Smooth muscle cell (in vitro differentiated cells): Measurements from ENCODE around the gene PPP6R2. TPM values are rescaled to one million over a fixed set of nuclear protein-coding genes. Genes with fewer than 3 reads are reported as not detected.

Experiments used
- DNase-seq: peaks from one replicate; lab custom pipeline; 2025; ENCODE audit not compliant: unreplicated experiment; lab: John Stamatoyannopoulos, UW
- H2AFZ ChIP-seq: fragments of 200-600 bp; sonication (generic); 2 replicates; pipeline ENCODE4 v1.6.0; 2016; ENCODE audit warnings: antibody characterized with exemption, low read depth, mild to moderate bottlenecking
- H3F3A ChIP-seq: fragments of 200-600 bp; sonication (generic); 2 replicates; pipeline ENCODE4 v1.6.0; 2017; ENCODE audit warnings: antibody characterized with exemption, low read depth
- H3K27ac ChIP-seq: fragments of 200-600 bp; sonication (generic); 2 replicates; pipeline ENCODE4 v1.5.1; 2016; ENCODE audit warnings: low read depth, mild to moderate bottlenecking
- H3K27me3 ChIP-seq: fragments of 200-600 bp; sonication (generic); 2 replicates; pipeline ENCODE4 v1.6.1; 2016; ENCODE audit warnings: low read depth, mild to moderate bottlenecking
- H3K36me3 ChIP-seq: fragments of 200-600 bp; sonication (generic); 2 replicates; pipeline ENCODE4 v1.5.1; 2016; ENCODE audit warnings: low read depth
- H3K4me1 ChIP-seq: fragments of 200-600 bp; sonication (generic); 2 replicates; pipeline ENCODE4 v1.5.1; 2016; ENCODE audit warnings: low read depth
- H3K4me2 ChIP-seq: fragments of 200-600 bp; sonication (generic); 2 replicates; pipeline ENCODE4 v1.6.0; 2016; ENCODE audit warnings: mild to moderate bottlenecking
- H3K4me3 ChIP-seq: fragments of 200-600 bp; sonication (generic); 2 replicates; pipeline ENCODE4 v1.5.1; 2016; ENCODE audit warnings: mild to moderate bottlenecking
- H3K79me2 ChIP-seq: fragments of 200-600 bp; sonication (generic); 2 replicates; pipeline ENCODE4 v1.6.0; 2016; ENCODE audit warnings: low read depth, mild to moderate bottlenecking
- H3K9ac ChIP-seq: fragments of 200-600 bp; sonication (generic); 2 replicates; pipeline ENCODE4 v1.6.0; 2016; ENCODE audit warnings: low read depth
- H3K9me3 ChIP-seq: fragments of 200-600 bp; sonication (generic); replicated peaks from 2 replicates; pipeline ENCODE4 v1.5.1; 2016; ENCODE audit warnings: low read depth
- H4K20me1 ChIP-seq: fragments of 200-600 bp; sonication (generic); 2 replicates; pipeline ENCODE4 v1.6.0; 2016; ENCODE audit warnings: low read depth
- CTCF ChIP-seq: fragments of 200-600 bp; sonication (generic); IDR thresholded peaks from 2 replicates; pipeline ENCODE4 v1.5.1; 2017; ENCODE audit warnings: borderline replicate concordance, mild to moderate bottlenecking, antibody characterized with exemption; ENCODE audit not compliant: insufficient read depth, poor library complexity, severe bottlenecking
- WGBS: methylation state at CpG from one replicate; pipeline ENCODE4 v1.1.7; 2016; ENCODE audit warnings: low lambda C conversion rate; 5-methylcytosine and 5-hydroxymethylcytosine counted together
- polyA plus RNA-seq: library from polyadenylated mRNA; unstranded; fragments of >200 nt; fragmentation: Nextera tagmentation; extraction: Ambion mirVana; gene quantifications from 2 replicates; pipeline ENCODE4 v1.2.1, GENCODE V29; 2016
- total RNA-seq: library from RNA; depleted of rRNA; stranded (reverse); fragments of >200 nt; gene quantifications from 2 replicates; pipeline ENCODE4 v1.2.3, GENCODE V29; 2014

PPP6R2 gene
- total and polyA plus RNA-seq, 2 experiments from 2014 or later, result 24.6 to 36.3 TPM

GRCh38 chr22:50489363-50490243, 146.5 kb downstream of the PPP6R2 start:
- no peak overlapping the region for H2AFZ ChIP-seq
- no peak for TF ChIP-seq CTCF
- H3K27me3 ChIP-seq, result no peaks in the 10 kb centered on the region
- no peaks in the 10 kb centered on the region for H3K9me3 ChIP-seq
- H3K4me1 ChIP-seq, result no peaks in the 10 kb centered on the region
- no peak for DNase-seq
- H4K20me1 ChIP-seq, result no peaks in the 10 kb centered on the region
- no peaks in the 10 kb centered on the region for H3K79me2 ChIP-seq
- no peaks in the 10 kb centered on the region for H3F3A ChIP-seq
- H3K4me2 ChIP-seq, result no peak overlapping the region
- H3K4me3 ChIP-seq, result no peak overlapping the region
- no peaks in the 10 kb centered on the region for H3K36me3 ChIP-seq
- WGBS, result 90% methylated on average over 30 of the region's 31 CpGs
- H3K9ac ChIP-seq, result no peak overlapping the region
- no peak overlapping the region for H3K27ac ChIP-seq

GRCh38 chr22:50490531-50491308, 147.6 kb downstream of the PPP6R2 start:
- Histone ChIP-seq H3K79me2 (no peaks in the 10 kb centered on the region), H3K4me3 (no peak overlapping the region), H4K20me1 (no peaks in the 10 kb centered on the region), H3F3A (no peaks in the 10 kb centered on the region), H3K9me3 (no peaks in the 10 kb centered on the region), H2AFZ (no peak overlapping the region), H3K36me3 (no peaks in the 10 kb centered on the region), H3K9ac (no peak overlapping the region), H3K4me2 (no peak overlapping the region), H3K27ac (no peak overlapping the region), H3K4me1 (no peaks in the 10 kb centered on the region), H3K27me3 (no peaks in the 10 kb centered on the region)
- WGBS, result 91% methylated on average over 27 of the region's 27 CpGs
- DNase-seq, result no peak
- TF ChIP-seq CTCF, result no peak

Other genes with a start within 250 kb of the PPP6R2 start
- 5.1 TPM in 2 replicates for gene PANX2, start 172.6 kb upstream of the PPP6R2 start, total RNA-seq
- gene PANX2, start 172.6 kb upstream of the PPP6R2 start, polyA plus RNA-seq, result 2.5 and 2.9 TPM in 2 replicates
- gene TRABD, start 157.4 kb upstream of the PPP6R2 start, total RNA-seq, result 14.0 and 17.8 TPM in 2 replicates
- gene TRABD, start 157.4 kb upstream of the PPP6R2 start, polyA plus RNA-seq, result 56.9 and 58.5 TPM in 2 replicates
- 9.0 and 16.3 TPM in 2 replicates for gene SELENOO, start 142.3 kb upstream of the PPP6R2 start, total RNA-seq
- 21.3 and 28.4 TPM in 2 replicates for gene SELENOO, start 142.3 kb upstream of the PPP6R2 start, polyA plus RNA-seq
- 10.0 and 10.6 TPM in 2 replicates for gene TUBGCP6, start 98.3 kb upstream of the PPP6R2 start, total RNA-seq
- 22.7 and 26.0 TPM in 2 replicates for gene TUBGCP6, start 98.3 kb upstream of the PPP6R2 start, polyA plus RNA-seq
- gene HDAC10, start 92.1 kb upstream of the PPP6R2 start, total RNA-seq, result 5.1 and 9.5 TPM in 2 replicates
- gene HDAC10, start 92.1 kb upstream of the PPP6R2 start, polyA plus RNA-seq, result 12.8 and 15.7 TPM in 2 replicates
- 9.5 and 14.9 TPM in 2 replicates for gene MAPK12, start 81.6 kb upstream of the PPP6R2 start, total RNA-seq
- gene MAPK12, start 81.6 kb upstream of the PPP6R2 start, polyA plus RNA-seq, result 26.2 and 27.8 TPM in 2 replicates
- 2.8 and 4.2 TPM in 2 replicates for gene MAPK11, start 72.9 kb upstream of the PPP6R2 start, total RNA-seq
- 0.65 and 1.4 TPM in 2 replicates for gene MAPK11, start 72.9 kb upstream of the PPP6R2 start, polyA plus RNA-seq
- gene PLXNB2, start 35.7 kb upstream of the PPP6R2 start, total RNA-seq, result 183 and 195 TPM in 2 replicates
- 210 and 249 TPM in 2 replicates for gene PLXNB2, start 35.7 kb upstream of the PPP6R2 start, polyA plus RNA-seq
- 2.4 and 3.1 TPM in 2 replicates for gene DENND6B, start 16.3 kb upstream of the PPP6R2 start, total RNA-seq
- gene DENND6B, start 16.3 kb upstream of the PPP6R2 start, polyA plus RNA-seq, result 7.8 and 10.1 TPM in 2 replicates
- gene SBF1, start 131.7 kb downstream of the PPP6R2 start, total RNA-seq, result 34.1 and 37.3 TPM in 2 replicates
- gene SBF1, start 131.7 kb downstream of the PPP6R2 start, polyA plus RNA-seq, result 53.6 and 70.8 TPM in 2 replicates
- 3.0 and 4.1 TPM in 2 replicates for gene ADM2, start 138.2 kb downstream of the PPP6R2 start, total RNA-seq
- gene ADM2, start 138.2 kb downstream of the PPP6R2 start, polyA plus RNA-seq, result 15.8 and 16.9 TPM in 2 replicates
- 2.1 TPM in 1 of 2 replicates, not detected in the other for gene MIOX, start 143.5 kb downstream of the PPP6R2 start, total RNA-seq
- 0.49 and 0.54 TPM in 2 replicates for gene MIOX, start 143.5 kb downstream of the PPP6R2 start, polyA plus RNA-seq
- 53.5 and 56.3 TPM in 2 replicates for gene LMF2, start 164.4 kb downstream of the PPP6R2 start, total RNA-seq
- gene LMF2, start 164.4 kb downstream of the PPP6R2 start, polyA plus RNA-seq, result 117 and 130 TPM in 2 replicates
- gene NCAPH2, start 164.9 kb downstream of the PPP6R2 start, total RNA-seq, result 20.7 and 24.1 TPM in 2 replicates
- gene NCAPH2, start 164.9 kb downstream of the PPP6R2 start, polyA plus RNA-seq, result 42.0 and 45.7 TPM in 2 replicates
- 1.5 and 3.2 TPM in 2 replicates for gene SCO2, start 182.3 kb downstream of the PPP6R2 start, total RNA-seq
- 17.6 and 22.6 TPM in 2 replicates for gene SCO2, start 182.3 kb downstream of the PPP6R2 start, polyA plus RNA-seq
- 85.8 and 87.4 TPM in 2 replicates for gene TYMP, start 186.7 kb downstream of the PPP6R2 start, total RNA-seq
- gene TYMP, start 186.7 kb downstream of the PPP6R2 start, polyA plus RNA-seq, result 263 and 287 TPM in 2 replicates
- gene KLHDC7B, start 202.6 kb downstream of the PPP6R2 start, total RNA-seq, result 0.31 and 1.1 TPM in 2 replicates
- gene KLHDC7B, start 202.6 kb downstream of the PPP6R2 start, polyA plus RNA-seq, result 1.5 and 2.2 TPM in 2 replicates
- not detected in 2 replicates for gene SYCE3, start 219.6 kb downstream of the PPP6R2 start, total RNA-seq
- gene SYCE3, start 219.6 kb downstream of the PPP6R2 start, polyA plus RNA-seq, result not detected in 2 replicates
- gene CPT1B, start 235.1 kb downstream of the PPP6R2 start, total RNA-seq, result 13.1 and 19.3 TPM in 2 replicates
- gene CPT1B, start 235.1 kb downstream of the PPP6R2 start, polyA plus RNA-seq, result 20.7 and 38.3 TPM in 2 replicates
- gene CHKB, start 239.5 kb downstream of the PPP6R2 start, total RNA-seq, result 33.6 and 35.2 TPM in 2 replicates
- 62.8 and 64.8 TPM in 2 replicates for gene CHKB, start 239.5 kb downstream of the PPP6R2 start, polyA plus RNA-seq